Omental fat pad (tissue), 4 donors: ENCODE results near the gene LHX1. TPM values are rescaled to one million over a fixed set of nuclear protein-coding genes. Genes with fewer than 3 reads are reported as not detected.

Source experiments
- ATAC-seq: fragments of 150-250 bp; one replicate; pipeline ENCODE4 v1.9.1; 2016; ENCODE audit warnings: mild to moderate bottlenecking, moderate library complexity; ENCODE audit not compliant: low FRiP score
- DNase-seq: peaks from one replicate; pipeline ENCODE4 v3.0.0-alpha.2; 2019; ENCODE audit warnings: low spot score
- CTCF ChIP-seq, 3 donors: fragments of 450-650 bp; IDR thresholded peaks; one replicate each; pipeline ENCODE4 v1.5.1; 2016 to 2017; ENCODE audit warnings: antibody characterized with exemption in 3 of 3, mild to moderate bottlenecking in 3 of 3, moderate library complexity in 2 of 3
- total RNA-seq, 4 donors: library from RNA; depleted of rRNA; stranded (reverse); fragments of >200 nt; gene quantifications; one replicate each; pipeline ENCODE4 v1.1.0, GENCODE V29; 2016

LHX1 gene
- total RNA-seq, 4 donors from 2014 or later, result not detected

- ATAC-seq, result no peak
- TF ChIP-seq CTCF (IDR thresholded peaks at IDR 0.05), result no peak
- DNase-seq, result no peak
These were observed 24.1 kb upstream of the LHX1 start for GRCh38 chr17:36913132-36913531.

- ATAC-seq (no peak), DNase-seq (no peak)
- no peak for TF ChIP-seq CTCF (IDR thresholded peaks at IDR 0.05)
These were observed 19.0 kb upstream of the LHX1 start for GRCh38 chr17:36918211-36918691.

- no peak for ATAC-seq
- no peak for TF ChIP-seq CTCF (IDR thresholded peaks at IDR 0.05)
- DNase-seq, result no peak
These were observed 17.8 kb upstream of the LHX1 start for GRCh38 chr17:36919407-36919968.

GRCh38 chr17:36920032-36921005 lies 17.0 kb upstream of the LHX1 start:
- ATAC-seq (peak; percentile 78), DNase-seq (no peak)
- TF ChIP-seq CTCF (IDR thresholded peaks at IDR 0.05), result no peak

- no peak for TF ChIP-seq CTCF (IDR thresholded peaks at IDR 0.05)
- ATAC-seq (peak; percentile 83), DNase-seq (no peak)
These were observed 16.0 kb upstream of the LHX1 start for GRCh38 chr17:36921095-36921851.

GRCh38 chr17:36922175-36922574 lies 15.1 kb upstream of the LHX1 start:
- no peak for ATAC-seq
- TF ChIP-seq CTCF (IDR thresholded peaks at IDR 0.05), result no peak
- DNase-seq, result no peak
